Heart right ventricle (tissue), 16 donors: ENCODE measurements around the gene RELB. TPM values are rescaled to one million over a fixed set of nuclear protein-coding genes. Genes with fewer than 3 reads are reported as not detected.

Experiments used
- ATAC-seq, 8 donors: fragments of 200-7000 bp; cut with Tn5 transposase; one replicate each; pipeline ENCODE4 v1.9.1; 2020; ENCODE audit warnings: mild to moderate bottlenecking in 8 of 8, moderate library complexity in 8 of 8, moderate number of reproducible peaks in 1 of 8
- DNase-seq, 2 donors: peaks; one replicate each; pipeline ENCODE4 v3.0.0-alpha.2; 2020
- H3K27ac ChIP-seq, 10 donors: fragments of 200-600 bp; sonication (generic) in 2 of 10; one replicate each; pipeline versions ENCODE4 v1.5.0 to v1.8.0; 2020 to 2022; ENCODE audit warnings: mild to moderate bottlenecking in 3 of 10
- H3K27me3 ChIP-seq, 7 donors: fragments of 200-600 bp; one replicate each; pipeline ENCODE4 v1.8.0; 2021 to 2022; ENCODE audit warnings: mild to moderate bottlenecking in 2 of 7
- H3K36me3 ChIP-seq, 9 donors: fragments of 200-600 bp; sonication (generic) in 1 of 9; one replicate each; pipeline versions ENCODE4 v1.5.0 to v1.8.0; 2020 to 2022; ENCODE audit warnings: mild to moderate bottlenecking in 2 of 9
- H3K4me1 ChIP-seq, 9 donors: fragments of 200-600 bp; sonication (generic) in 1 of 9; one replicate each; pipeline versions ENCODE4 v1.5.0 to v1.8.0; 2020 to 2022; ENCODE audit warnings: mild to moderate bottlenecking in 4 of 9
- H3K4me3 ChIP-seq, 10 donors: fragments of 200-600 bp; sonication (generic) in 2 of 10; one replicate each; pipeline versions ENCODE4 v1.5.0 to v1.8.0; 2020 to 2022; ENCODE audit warnings: mild to moderate bottlenecking in 7 of 10, moderate library complexity in 2 of 10
- H3K9me3 ChIP-seq, 11 donors: fragments of 200-600 bp in 10 of 11; sonication (generic) in 2 of 11; one replicate each; pipeline versions ENCODE4 v1.5.0 to v1.8.0; 2013 to 2022; ENCODE audit warnings: mild to moderate bottlenecking in 2 of 11, control low read depth in 1 of 11, moderate library complexity in 1 of 11
- CTCF ChIP-seq, 9 donors: fragments of 200-600 bp; sonication (generic) in 2 of 9; IDR thresholded peaks; one replicate each; pipeline versions ENCODE4 v1.5.0 to v1.8.0; 2021 to 2022; ENCODE audit warnings: antibody characterized with exemption in 9 of 9, mild to moderate bottlenecking in 5 of 9, moderate library complexity in 1 of 9
- WGBS, 2 donors: extraction: QIAGEN DNeasy Blood & Tissue Kit; methylation state at CpG; one replicate each; pipeline ENCODE4 v1.1.7; 2013; ENCODE audit warnings: inconsistent platforms in 1 of 2; 5-methylcytosine and 5-hydroxymethylcytosine counted together
- intact Hi-C, 10 donors: fragments of 100-400 bp; cut with DNase I; formaldehyde crosslinking; loops; one replicate each; pipeline versions ENCODE4 v1.11.1 to v1.14.2; 2022
- polyA plus RNA-seq, 2 donors: library from polyadenylated mRNA; stranded (reverse); fragments of 200-250 nt; gene quantifications; one replicate each; pipeline ENCODE4 v1.2.3, GENCODE V29; 2013
- total RNA-seq, 10 donors: library from RNA; stranded (reverse); fragmentation: NEBNext Ultra II Directional in 3 of 10; extraction: Animal tissue kit (Norgen Biotek cat#: 25700) in 3 of 10; gene quantifications; one replicate each; pipeline versions ENCODE4 v1.2.1 to v1.2.4, GENCODE V29; 2021 to 2023
- donor health status: Arrhythmogenic right ventricular cardiomyopathy.
- donor health status: ischemic (EF 13 %, LVEDD 7.1; RV severe dilation, severe dysfunction).
- donor health status: healthy with polysubstance abuse.
- donor health status: DM: no; HTN: yes; CAD: no.
- donor health status: DM: no; HTN: no; CAD: no.
- donor health status: ischemic (EF 25% LVEDD 6.9; RV normal size, moderate dysfunction).
- donor health status: ischemic (EF 25% LVEDD 5.7; RV mildly dilated, moderate dysfunction).
- donor health status: healthy.
- donor health status: DM: yes; HTN: yes; CAD: no.
- donor health status: Ischemic cardiomyopathy.
- donor health status: ischemic (EF 35%, LVEDD 5.7; RV mildly dilated, moderate dysfunction).
- donor health status: nonischemic (EF 11% LVEDD 7.7; RV severe dilation, severe dysfunction).
- donor health status: DM: yes; HTN: yes; CAD: no.
- donor health status: PGD.
- donor health status: ischemic (EF 29% LVEDD 5.4; RV normal size, mild dysfunction).
- donor health status: nonischemic (EF 23%, LVEDD 6.1; RV moderate dilation, normal function).

Gene RELB
- total and polyA plus RNA-seq, 12 donors: 1.3 to 19.3 (median 5.5) TPM

DNA sequence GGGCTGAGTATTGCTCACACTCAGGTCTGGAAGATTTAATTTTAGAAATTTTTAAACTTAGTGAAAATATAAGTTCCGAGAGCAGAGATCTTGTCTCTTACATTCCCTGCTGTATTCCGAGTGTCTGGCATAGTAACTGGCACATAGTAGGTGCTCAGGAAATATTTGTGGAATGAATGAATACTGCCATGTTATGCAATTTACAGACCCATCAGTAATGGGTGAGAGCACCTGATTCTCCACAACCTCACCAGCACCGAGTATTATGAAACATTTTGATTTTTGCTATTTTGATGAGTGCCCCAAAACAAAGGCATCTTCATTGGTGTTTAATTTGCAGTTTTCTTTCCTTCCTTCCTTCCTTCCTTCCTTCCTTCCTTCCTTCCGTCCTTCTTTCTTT is 21.8 kb downstream of the RELB start:
- Histone ChIP-seq H3K27me3 (no peaks in the 10 kb centered on the region), H3K4me3 (no peak overlapping the region), H3K27ac (no peak overlapping the region), H3K4me1 (no peaks in the 10 kb centered on the region), H3K36me3 (peaks cover 0 to 89% (median 3%) of the 10 kb centered on the region in 9 donors), H3K9me3 (no peaks in the 10 kb centered on the region)
- no peak for TF ChIP-seq CTCF (IDR thresholded peaks at IDR 0.05)
- WGBS, 2 donors: 87 to 91% methylated on average over 4 of the region's 4 CpGs
- no peak for ATAC-seq
- intact Hi-C loops: no loop called here
- no peak for DNase-seq

GRCh38 chr19:45025264-45025663 is 24.0 kb downstream of the RELB start:
- intact Hi-C loops: no loop called here
- Histone ChIP-seq H3K27me3 (no peaks in the 10 kb centered on the region), H3K27ac (no peak overlapping the region), H3K9me3 (no peaks in the 10 kb centered on the region), H3K4me3 (no peak overlapping the region), H3K36me3 (peaks cover 0 to 93% (median 23%) of the 10 kb centered on the region in 9 donors), H3K4me1 (no peaks in the 10 kb centered on the region)
- no peak for TF ChIP-seq CTCF (IDR thresholded peaks at IDR 0.05)
- DNase-seq (no peak), ATAC-seq (peak in 1 of 8 donors; percentile 60)
- 97% methylated on average over 9 of the region's 9 CpGs for WGBS, 2 donors

GRCh38 chr19:45027371-45027770 is 26.1 kb downstream of the RELB start:
- no peak for TF ChIP-seq CTCF (IDR thresholded peaks at IDR 0.05)
- no peak overlapping the region for H3K27ac ChIP-seq
- intact Hi-C loops: no loop called here
- no peaks in the 10 kb centered on the region for H3K9me3 ChIP-seq
- H3K27me3 ChIP-seq: no peaks in the 10 kb centered on the region
- H3K4me1 ChIP-seq: no peaks in the 10 kb centered on the region
- ATAC-seq: no peak
- H3K4me3 ChIP-seq: no peak overlapping the region
- 92 to 97% methylated on average over 2 of the region's 2 CpGs for WGBS, 2 donors
- DNase-seq: no peak
- H3K36me3 ChIP-seq: peaks cover 0 to 95% (median 30%) of the 10 kb centered on the region in 9 donors

DNA sequence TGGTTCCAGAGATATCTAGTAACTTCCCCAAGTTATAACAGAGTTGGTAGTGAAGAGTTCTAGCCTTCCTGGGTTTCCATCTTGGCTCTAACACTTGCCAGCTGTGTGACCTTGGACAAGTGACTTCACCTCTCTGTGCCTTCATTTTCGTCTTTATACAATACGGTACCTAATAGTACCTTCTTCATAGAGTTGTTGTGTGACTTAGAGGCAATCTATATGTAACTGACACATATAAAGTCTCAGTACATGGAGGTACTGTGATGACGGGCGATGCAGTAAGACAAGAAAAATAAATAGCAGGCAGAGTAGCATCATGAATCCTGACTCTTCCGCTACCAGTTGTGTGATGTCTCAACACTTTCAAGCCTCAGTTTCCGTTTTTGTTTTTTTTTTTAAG is 29.6 kb downstream of the RELB start:
- H3K27ac ChIP-seq: no peak overlapping the region
- no peak for TF ChIP-seq CTCF (IDR thresholded peaks at IDR 0.05)
- peaks cover 0 to 5% (median 0%) of the 10 kb centered on the region in 11 donors for H3K9me3 ChIP-seq
- H3K4me1 ChIP-seq: no peaks in the 10 kb centered on the region
- 91 to 95% methylated on average over 6 of the region's 6 CpGs for WGBS, 2 donors
- H3K27me3 ChIP-seq: no peaks in the 10 kb centered on the region
- ATAC-seq: no peak
- no peak overlapping the region for H3K4me3 ChIP-seq
- DNase-seq: no peak
- peaks cover 0 to 100% (median 41%) of the 10 kb centered on the region in 9 donors for H3K36me3 ChIP-seq
- intact Hi-C loops: no loop called here
